ENCODE results near the gene KDM2B. TPM values are rescaled to one million over a fixed set of nuclear protein-coding genes. Genes with fewer than 3 reads are reported as not detected.

Gene KDM2B
- total and polyA plus RNA-seq, 2 donors (not counting 3 experiments of a cell fraction or from before 2014, with no cell fraction given): 26.8 to 37.3 TPM

DNA sequence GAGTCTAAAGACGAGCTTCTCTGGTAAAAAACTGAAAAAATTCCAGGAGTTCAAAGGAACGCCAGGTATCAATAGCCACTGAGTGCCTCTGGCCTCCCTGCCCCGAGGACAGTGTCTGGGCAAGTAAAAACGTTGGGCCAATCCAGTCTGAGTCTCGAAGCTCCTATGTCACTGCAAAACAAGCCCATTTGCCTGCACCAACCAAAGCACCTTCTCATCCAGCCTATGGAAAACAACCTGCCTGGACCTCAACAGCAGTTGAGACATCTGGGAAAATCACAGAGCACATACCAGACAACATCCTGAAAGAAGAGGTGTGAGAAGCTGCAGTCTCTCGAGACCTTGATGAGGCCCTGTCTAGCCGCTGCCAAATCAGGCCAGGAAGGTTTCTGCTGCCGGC, 124.3 kb downstream of the KDM2B start:
- TF ChIP-seq POLR2AphosphoS5 (IDR thresholded peaks at IDR 0.05; ENCODE audit: insufficient read depth, low read depth, low read length): no peak
- TF ChIP-seq GATA2 (IDR thresholded peaks at IDR 0.05; ENCODE audit: insufficient read depth, insufficient read length, low read depth, low read length): no peak
- TF ChIP-seq POLR2A (IDR thresholded peaks at IDR 0.05; ENCODE audit: low read depth, low read length): no peak
- TF ChIP-seq FOS (IDR thresholded peaks at IDR 0.05; ENCODE audit: borderline replicate concordance, insufficient read depth, low read length): no peak
- TF ChIP-seq MYC (IDR thresholded peaks at IDR 0.05; ENCODE audit: low read depth, low read length): no peak
- no peak for TF ChIP-seq EZH2 (IDR thresholded peaks at IDR 0.05; ENCODE audit: borderline replicate concordance, low read depth, low read length, severe bottlenecking)
- TF ChIP-seq, protein P1, sequence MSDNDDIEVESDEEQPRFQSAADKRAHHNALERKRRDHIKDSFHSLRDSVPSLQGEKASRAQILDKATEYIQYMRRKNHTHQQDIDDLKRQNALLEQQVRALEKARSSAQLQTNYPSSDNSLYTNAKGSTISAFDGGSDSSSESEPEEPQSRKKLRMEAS (IDR thresholded peaks at IDR 0.05; ENCODE audit: insufficient read depth, insufficient read length): no peak
- TF ChIP-seq, protein P2, sequence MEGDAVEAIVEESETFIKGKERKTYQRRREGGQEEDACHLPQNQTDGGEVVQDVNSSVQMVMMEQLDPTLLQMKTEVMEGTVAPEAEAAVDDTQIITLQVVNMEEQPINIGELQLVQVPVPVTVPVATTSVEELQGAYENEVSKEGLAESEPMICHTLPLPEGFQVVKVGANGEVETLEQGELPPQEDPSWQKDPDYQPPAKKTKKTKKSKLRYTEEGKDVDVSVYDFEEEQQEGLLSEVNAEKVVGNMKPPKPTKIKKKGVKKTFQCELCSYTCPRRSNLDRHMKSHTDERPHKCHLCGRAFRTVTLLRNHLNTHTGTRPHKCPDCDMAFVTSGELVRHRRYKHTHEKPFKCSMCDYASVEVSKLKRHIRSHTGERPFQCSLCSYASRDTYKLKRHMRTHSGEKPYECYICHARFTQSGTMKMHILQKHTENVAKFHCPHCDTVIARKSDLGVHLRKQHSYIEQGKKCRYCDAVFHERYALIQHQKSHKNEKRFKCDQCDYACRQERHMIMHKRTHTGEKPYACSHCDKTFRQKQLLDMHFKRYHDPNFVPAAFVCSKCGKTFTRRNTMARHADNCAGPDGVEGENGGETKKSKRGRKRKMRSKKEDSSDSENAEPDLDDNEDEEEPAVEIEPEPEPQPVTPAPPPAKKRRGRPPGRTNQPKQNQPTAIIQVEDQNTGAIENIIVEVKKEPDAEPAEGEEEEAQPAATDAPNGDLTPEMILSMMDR (IDR thresholded peaks at IDR 0.05; ENCODE audit: extremely low read depth in 1 of 2, insufficient read depth in 1 of 2, low read depth in 1 of 2, low read length in 2 of 2): no peak
- no peak for TF ChIP-seq JUN (IDR thresholded peaks at IDR 0.05; ENCODE audit: borderline replicate concordance, insufficient read depth, insufficient read length, low read depth)
- intact Hi-C loops (cut with micrococcal nuclease): no loop called here
- no peak overlapping the region for H2AFZ ChIP-seq (ENCODE audit: low read depth, low read length)
- ChIA-PET CTCF (interaction anchor here (1.3 to 1.9 kb wide), 3 partner anchors 10 to 23 kb away, joined by 3 to 9 read pairs (median 8); no protein-coding TSS in a partner anchor), POLR2A (no interaction called here)
- no peak overlapping the region for H3K27ac ChIP-seq (ENCODE audit: insufficient read depth, low read depth, low read length)
- no TSS peak for BruUV-seq (replicated peaks)
- H4K20me1 ChIP-seq (replicated peaks; ENCODE audit: control insufficient read depth, extremely low read depth, insufficient read depth, low read length): no peaks in the 10 kb centered on the region
- no peaks in the 10 kb centered on the region for H3K27me3 ChIP-seq (ENCODE audit: control insufficient read depth in 2 of 2, insufficient read depth in 2 of 2, low read length in 2 of 2)
- peaks cover 49% of the 10 kb centered on the region for H3K79me2 ChIP-seq (ENCODE audit: control insufficient read depth, insufficient read depth, low read length)
- no peak overlapping the region for H3K4me3 ChIP-seq (replicated peaks in 1 of 3; ENCODE audit: insufficient read depth in 1 of 3, low read depth in 1 of 3, low read length in 3 of 3)
- dilution Hi-C loops (cut with MboI; ENCODE audit: extremely low pct_ligation_motif_present, low sequenced_read_pairs): no loop called here
- no peak overlapping the region for H3K4me2 ChIP-seq (ENCODE audit: insufficient read depth, low read length)
- no peak overlapping the region for H3K9ac ChIP-seq (replicated peaks; ENCODE audit: extremely low read depth, insufficient read depth, low read length)
- no peak for FAIRE-seq
- H3K36me3 ChIP-seq (ENCODE audit: control insufficient read depth in 2 of 2, extremely low read depth in 1 of 2, insufficient read depth in 2 of 2, low read length in 2 of 2): no peaks in the 10 kb centered on the region
- no peaks in the 10 kb centered on the region for H3K9me3 ChIP-seq (replicated peaks; ENCODE audit: control insufficient read depth, insufficient read depth, low read length)
- no peaks in the 10 kb centered on the region for H3K9me1 ChIP-seq (replicated peaks; ENCODE audit: control insufficient read depth, extremely low read depth, insufficient read depth, low read length)
- DNase-seq (ENCODE audit: low read depth, low spot score): no peak
- H3K4me1 ChIP-seq (ENCODE audit: control insufficient read depth, extremely low read depth, insufficient read depth, low read length): peaks cover 7% of the 10 kb centered on the region
